Progenitor cell of endocrine pancreas (in vitro differentiated cells): ENCODE results near the gene SCN3B. TPM values are rescaled to one million over a fixed set of nuclear protein-coding genes. Genes with fewer than 3 reads are reported as not detected.

Experiments
- DNase-seq: peaks from one replicate; pipeline ENCODE4 v3.0.0; 2021; ENCODE audit warnings: low spot score; ENCODE audit not compliant: unreplicated experiment
- H3K27ac Mint-ChIP-seq: 2 replicates; pipeline ENCODE4 v1.8.0; 2021; ENCODE audit warnings: mild to moderate bottlenecking, moderate library complexity, mixed read lengths
- H3K27me3 Mint-ChIP-seq: 2 replicates; pipeline ENCODE4 v1.8.0; 2021; ENCODE audit warnings: mixed read lengths
- H3K36me3 Mint-ChIP-seq: 2 replicates; pipeline ENCODE4 v1.8.0; 2022; ENCODE audit warnings: mixed read lengths; ENCODE audit not compliant: insufficient read depth
- H3K4me1 Mint-ChIP-seq: 2 replicates; pipeline ENCODE4 v1.8.0; 2021; ENCODE audit warnings: low read depth, mixed read lengths
- H3K4me3 Mint-ChIP-seq: 2 replicates; pipeline ENCODE4 v1.8.0; 2021; ENCODE audit warnings: low read depth, mild to moderate bottlenecking, moderate library complexity, mixed read lengths
- H3K9me3 Mint-ChIP-seq: 2 replicates; pipeline ENCODE4 v1.8.0; 2021; ENCODE audit warnings: low read depth, mixed read lengths
- CTCF ChIP-seq: fragments of 200-600 bp; sonication (generic); IDR thresholded peaks from one replicate; pipeline ENCODE4 v1.5.0; 2021; ENCODE audit warnings: antibody characterized with exemption, mild to moderate bottlenecking; ENCODE audit not compliant: unreplicated experiment
- total RNA-seq: library from RNA; stranded (reverse); gene quantifications from 2 replicates; pipeline ENCODE4 v1.2.1, GENCODE V29; 2021

Gene SCN3B
- total RNA-seq, 1 donor from 2014 or later, result 4.0 TPM

- DNase-seq, result no peak
- Mint-ChIP-seq H3K36me3 (no peaks in the 10 kb centered on the region), H3K9me3 (no peaks in the 10 kb centered on the region), H3K4me1 (no peaks in the 10 kb centered on the region), H3K27me3 (peaks cover 6% of the 10 kb centered on the region), H3K27ac (no peak overlapping the region), H3K4me3 (no peak overlapping the region)
- TF ChIP-seq CTCF, result no peak
Measured at GRCh38 chr11:123684601-123685000, 30.2 kb upstream of the SCN3B start.

- DNase-seq, result no peak
- no peak for TF ChIP-seq CTCF
- Mint-ChIP-seq H3K36me3 (no peaks in the 10 kb centered on the region), H3K27me3 (peaks cover 6% of the 10 kb centered on the region), H3K4me3 (no peak overlapping the region), H3K27ac (no peak overlapping the region), H3K4me1 (no peaks in the 10 kb centered on the region), H3K9me3 (no peaks in the 10 kb centered on the region)
Measured at GRCh38 chr11:123683428-123684170, 29.2 kb upstream of the SCN3B start.

GRCh38 chr11:123682696-123683410 lies 28.4 kb upstream of the SCN3B start:
- peaks cover 6% of the 10 kb centered on the region for H3K27me3 Mint-ChIP-seq
- no peak for TF ChIP-seq CTCF
- no peaks in the 10 kb centered on the region for H3K36me3 Mint-ChIP-seq
- no peak overlapping the region for H3K27ac Mint-ChIP-seq
- H3K4me3 Mint-ChIP-seq, result no peak overlapping the region
- no peak for DNase-seq
- no peaks in the 10 kb centered on the region for H3K4me1 Mint-ChIP-seq
- H3K9me3 Mint-ChIP-seq, result no peaks in the 10 kb centered on the region

GRCh38 chr11:123681030-123681429 lies 26.6 kb upstream of the SCN3B start:
- Mint-ChIP-seq H3K27me3 (peaks cover 6% of the 10 kb centered on the region), H3K9me3 (no peaks in the 10 kb centered on the region), H3K4me1 (no peaks in the 10 kb centered on the region), H3K36me3 (no peaks in the 10 kb centered on the region), H3K4me3 (no peak overlapping the region), H3K27ac (no peak overlapping the region)
- no peak for TF ChIP-seq CTCF
- no peak for DNase-seq

- Mint-ChIP-seq H3K27ac (no peak overlapping the region), H3K4me1 (no peaks in the 10 kb centered on the region), H3K27me3 (peaks cover 6% of the 10 kb centered on the region), H3K4me3 (no peak overlapping the region), H3K36me3 (no peaks in the 10 kb centered on the region), H3K9me3 (peaks cover 3% of the 10 kb centered on the region)
- no peak for DNase-seq
- TF ChIP-seq CTCF, result no peak
Measured at GRCh38 chr11:123678246-123678645, 23.8 kb upstream of the SCN3B start.
